Astrocyte (in vitro differentiated cells and primary cell): ENCODE measurements around the gene PLPPR5. TPM values are rescaled to one million over a fixed set of nuclear protein-coding genes. Genes with fewer than 3 reads are reported as not detected.

Experiments
- DNase-seq: peaks from one replicate; pipeline ENCODE4 v3.0.0-alpha.2; 2010; ENCODE audit warnings: low read depth
- FAIRE-seq: peaks from 2 replicates; lab custom pipeline; 2011; peaks lifted over from hg19 to GRCh38; lab: Jason Lieb, UNC
- H2AFZ ChIP-seq: 2 replicates; pipeline ENCODE4 v1.6.0; 2012; ENCODE audit warnings: low read depth, low read length, inconsistent platforms
- H3K27ac ChIP-seq: 2 replicates; pipeline ENCODE4 v1.5.1; 2011; ENCODE audit warnings: low read depth, low read length, inconsistent platforms
- H3K27me3 ChIP-seq: 2 replicates; pipeline ENCODE4 v1.6.0; 2011; ENCODE audit warnings: low read length, inconsistent platforms; ENCODE audit not compliant: insufficient read depth
- H3K36me3 ChIP-seq: 2 replicates; pipeline ENCODE4 v1.5.1; 2011; ENCODE audit warnings: low read length, inconsistent platforms; ENCODE audit not compliant: insufficient read depth
- H3K4me1 ChIP-seq: 2 replicates; pipeline ENCODE4 v1.5.1; 2011; ENCODE audit warnings: low read length, inconsistent platforms; ENCODE audit not compliant: insufficient read depth
- H3K4me2 ChIP-seq: 2 replicates; pipeline ENCODE4 v1.6.0; 2012; ENCODE audit warnings: low read length, inconsistent platforms
- H3K4me3 ChIP-seq: 2 replicates; pipeline ENCODE4 v1.5.1; 2011; ENCODE audit warnings: low read depth, mild to moderate bottlenecking, low read length, inconsistent platforms; ENCODE audit not compliant: insufficient read depth
- H3K79me2 ChIP-seq: 2 replicates; pipeline ENCODE4 v1.6.0; 2012; ENCODE audit warnings: mild to moderate bottlenecking, low read length, inconsistent platforms; ENCODE audit not compliant: insufficient read depth
- H3K9ac ChIP-seq: 2 replicates; pipeline ENCODE4 v1.6.0; 2012; ENCODE audit warnings: mild to moderate bottlenecking, low read length, inconsistent platforms
- H3K9me3 ChIP-seq: 2 replicates; pipeline ENCODE4 v1.5.1; 2012; ENCODE audit warnings: low read depth, mild to moderate bottlenecking, low read length, inconsistent platforms; ENCODE audit not compliant: insufficient read depth
- H4K20me1 ChIP-seq: 2 replicates; pipeline ENCODE4 v1.6.0; 2012; ENCODE audit warnings: low read length, inconsistent platforms; ENCODE audit not compliant: insufficient read depth
- H3K27ac Mint-ChIP-seq: one replicate; pipeline ENCODE4 v1.8.0; 2021; ENCODE audit warnings: mild to moderate bottlenecking, mixed read lengths; ENCODE audit not compliant: unreplicated experiment
- H3K27me3 Mint-ChIP-seq: one replicate; pipeline ENCODE4 v1.8.0; 2021; ENCODE audit warnings: low read depth, mixed read lengths; ENCODE audit not compliant: unreplicated experiment
- H3K36me3 Mint-ChIP-seq: one replicate; pipeline ENCODE4 v1.8.0; 2021; ENCODE audit warnings: low read depth, mixed read lengths; ENCODE audit not compliant: unreplicated experiment
- H3K4me1 Mint-ChIP-seq: one replicate; pipeline ENCODE4 v1.8.0; 2021; ENCODE audit warnings: low read depth, mixed read lengths; ENCODE audit not compliant: unreplicated experiment
- H3K4me3 Mint-ChIP-seq: one replicate; pipeline ENCODE4 v1.8.0; 2021; ENCODE audit warnings: mild to moderate bottlenecking, moderate library complexity, mixed read lengths; ENCODE audit not compliant: unreplicated experiment
- H3K9me3 Mint-ChIP-seq: one replicate; pipeline ENCODE4 v1.8.0; 2021; ENCODE audit warnings: mild to moderate bottlenecking, mixed read lengths; ENCODE audit not compliant: unreplicated experiment
- CTCF ChIP-seq: IDR thresholded peaks from 2 replicates; pipeline ENCODE4 v1.5.1; 2011; ENCODE audit warnings: low read depth, mild to moderate bottlenecking, inconsistent platforms, low read length, moderate library complexity; ENCODE audit not compliant: insufficient read depth
- EZH2 ChIP-seq: IDR thresholded peaks from 2 replicates; pipeline ENCODE4 v1.6.1; 2012; ENCODE audit warnings: mild to moderate bottlenecking, low read length, inconsistent platforms; ENCODE audit not compliant: insufficient read depth
- total RNA-seq: library from RNA; stranded (reverse); gene quantifications from 2 replicates; pipeline ENCODE4 v1.2.1, GENCODE V29; 2021

The PLPPR5 gene
- total RNA-seq, 1 donor from 2014 or later: 0.09 TPM

GRCh38 chr1:98979463-98979862, 25.2 kb downstream of the PLPPR5 start:
- Mint-ChIP-seq H3K4me3 (no peak overlapping the region), H3K4me1 (no peaks in the 10 kb centered on the region), H3K27ac (no peak overlapping the region)

GRCh38 chr1:98975810-98976209, 28.9 kb downstream of the PLPPR5 start:
- no peaks in the 10 kb centered on the region for H3K79me2 ChIP-seq
- no peaks in the 10 kb centered on the region for H3K9me3 Mint-ChIP-seq
- FAIRE-seq (no peak), DNase-seq (no peak)
- no peaks in the 10 kb centered on the region for H3K4me1 ChIP-seq
- H3K27ac Mint-ChIP-seq: no peak overlapping the region
- TF ChIP-seq EZH2 (no peak), CTCF (no peak)
- H3K4me3 Mint-ChIP-seq: no peak overlapping the region
- H3K36me3 ChIP-seq: no peaks in the 10 kb centered on the region
- no peak overlapping the region for H3K4me2 ChIP-seq
- no peaks in the 10 kb centered on the region for H3K4me1 Mint-ChIP-seq
- H2AFZ ChIP-seq: no peak overlapping the region
- H3K27ac ChIP-seq: no peak overlapping the region
- no peaks in the 10 kb centered on the region for H3K27me3 Mint-ChIP-seq
- no peaks in the 10 kb centered on the region for H3K27me3 ChIP-seq
- H3K4me3 ChIP-seq: no peak overlapping the region
- no peaks in the 10 kb centered on the region for H3K36me3 Mint-ChIP-seq
- H4K20me1 ChIP-seq: no peaks in the 10 kb centered on the region
- H3K9ac ChIP-seq: no peak overlapping the region
- H3K9me3 ChIP-seq: no peaks in the 10 kb centered on the region

More at GRCh38 chr1:98979463-98979862, 25.2 kb downstream of the PLPPR5 start:
- H3K27me3 Mint-ChIP-seq: no peaks in the 10 kb centered on the region
- no peak for DNase-seq
- Histone ChIP-seq H3K4me3 (no peak overlapping the region), H3K9ac (no peak overlapping the region), H2AFZ (no peak overlapping the region), H3K36me3 (no peaks in the 10 kb centered on the region), H3K27ac (no peak overlapping the region), H3K9me3 (no peaks in the 10 kb centered on the region), H3K79me2 (no peaks in the 10 kb centered on the region), H3K27me3 (no peaks in the 10 kb centered on the region), H3K4me1 (no peaks in the 10 kb centered on the region), H3K4me2 (no peak overlapping the region), H4K20me1 (no peaks in the 10 kb centered on the region)
- H3K36me3 Mint-ChIP-seq: no peaks in the 10 kb centered on the region
- TF ChIP-seq CTCF (no peak), EZH2 (no peak)
- H3K9me3 Mint-ChIP-seq: no peaks in the 10 kb centered on the region
- no peak for FAIRE-seq

GRCh38 chr1:98975113-98975512, 29.5 kb downstream of the PLPPR5 start:
- Histone ChIP-seq H3K9me3 (no peaks in the 10 kb centered on the region), H3K27ac (no peak overlapping the region), H3K4me1 (no peaks in the 10 kb centered on the region), H4K20me1 (no peaks in the 10 kb centered on the region), H3K79me2 (no peaks in the 10 kb centered on the region), H2AFZ (peak overlapping the region; percentile 13), H3K9ac (no peak overlapping the region), H3K27me3 (no peaks in the 10 kb centered on the region), H3K4me2 (no peak overlapping the region), H3K36me3 (no peaks in the 10 kb centered on the region), H3K4me3 (no peak overlapping the region)
- no peaks in the 10 kb centered on the region for H3K27me3 Mint-ChIP-seq
- TF ChIP-seq EZH2 (no peak), CTCF (no peak)
- no peaks in the 10 kb centered on the region for H3K4me1 Mint-ChIP-seq
- no peak for FAIRE-seq
- no peaks in the 10 kb centered on the region for H3K36me3 Mint-ChIP-seq
- H3K4me3 Mint-ChIP-seq: no peak overlapping the region
- DNase-seq: peak; percentile 8
- no peaks in the 10 kb centered on the region for H3K9me3 Mint-ChIP-seq
- no peak overlapping the region for H3K27ac Mint-ChIP-seq
